GM18499 (cell line): Measurements from ENCODE around the gene CD9.

Experiments used
- ATAC-seq: cut with Tn5 transposase; IDR thresholded peaks from one replicate; pipeline ENCODE4 v1.9.1; 2021; ENCODE audit warnings: moderate number of reproducible peaks; ENCODE audit not compliant: insufficient read depth, unreplicated experiment

The CD9 gene

GRCh38 chr12:6234906-6235305 lies 34.7 kb downstream of the CD9 start:
- ATAC-seq = no peak

GRCh38 chr12:6235499-6235898 lies 35.3 kb downstream of the CD9 start:
- no peak for ATAC-seq

GRCh38 chr12:6235906-6236640 lies 35.9 kb downstream of the CD9 start:
- no peak for ATAC-seq

- ATAC-seq = no peak
Observed at GRCh38 chr12:6236641-6236940, 36.4 kb downstream of the CD9 start.

GRCh38 chr12:6237830-6238229 lies 37.6 kb downstream of the CD9 start:
- no peak for ATAC-seq

- no peak for ATAC-seq
Observed at GRCh38 chr12:6238875-6239274, 38.7 kb downstream of the CD9 start.

- no peak for ATAC-seq
Observed at GRCh38 chr12:6241495-6241894, 41.3 kb downstream of the CD9 start.

- ATAC-seq = no peak
Observed at GRCh38 chr12:6249580-6249979, 49.4 kb downstream of the CD9 start.

- no peak for ATAC-seq
Observed at GRCh38 chr12:6250343-6250742, 50.1 kb downstream of the CD9 start.

- no peak for ATAC-seq
Observed at GRCh38 chr12:6253278-6253677, 53.1 kb downstream of the CD9 start.

- ATAC-seq = no peak
Observed at GRCh38 chr12:6254491-6254890, 54.3 kb downstream of the CD9 start.

GRCh38 chr12:6257007-6257406 lies 56.8 kb downstream of the CD9 start:
- ATAC-seq = no peak

- no peak for ATAC-seq
Observed at GRCh38 chr12:6262211-6262610, 62.0 kb downstream of the CD9 start.

GRCh38 chr12:6262623-6263022 lies 62.4 kb downstream of the CD9 start:
- no peak for ATAC-seq

GRCh38 chr12:6263931-6264330 lies 63.7 kb downstream of the CD9 start:
- no peak for ATAC-seq

- no peak for ATAC-seq
Observed at GRCh38 chr12:6264402-6265037, 64.3 kb downstream of the CD9 start.

GRCh38 chr12:6265038-6265405 lies 64.8 kb downstream of the CD9 start:
- no peak for ATAC-seq

GRCh38 chr12:6266541-6266966 lies 66.4 kb downstream of the CD9 start:
- no peak for ATAC-seq

- no peak for ATAC-seq
Observed at GRCh38 chr12:6266971-6267721, 66.9 kb downstream of the CD9 start.

- ATAC-seq = no peak
Observed at GRCh38 chr12:6268484-6269157, 68.4 kb downstream of the CD9 start.

- ATAC-seq = no peak
Observed at GRCh38 chr12:6269986-6270385, 69.8 kb downstream of the CD9 start.
